NCI-H1694 (cell line): Measurements from ENCODE around the gene PSMD11.
"Not testable (repeated sequence)": the region's sequence is repeated elsewhere in the genome, so short reads cannot be mapped to it uniquely, and the experiment has no call there.

Source experiments
- DNase-seq: peaks from one replicate; lab custom pipeline; 2025; lab: John Stamatoyannopoulos, UW

Gene PSMD11

GRCh38 chr17:32514606-32515005 lies 70.3 kb downstream of the PSMD11 start:
- no peak for DNase-seq

GRCh38 chr17:32515677-32516383 lies 71.5 kb downstream of the PSMD11 start:
- DNase-seq: no peak

- DNase-seq: no peak
Observed at GRCh38 chr17:32516450-32516849, 72.1 kb downstream of the PSMD11 start.

- no peak for DNase-seq
Observed at GRCh38 chr17:32516940-32517701, 72.8 kb downstream of the PSMD11 start.

GRCh38 chr17:32517982-32518381 lies 73.7 kb downstream of the PSMD11 start:
- DNase-seq: no peak

GRCh38 chr17:32518646-32519227 lies 74.4 kb downstream of the PSMD11 start:
- DNase-seq: no peak

GRCh38 chr17:32519228-32520103 lies 75.2 kb downstream of the PSMD11 start:
- DNase-seq: peak; percentile 33

GRCh38 chr17:32520104-32520701 lies 75.9 kb downstream of the PSMD11 start:
- DNase-seq: no peak

GRCh38 chr17:32520737-32521404 lies 76.6 kb downstream of the PSMD11 start:
- no peak for DNase-seq

GRCh38 chr17:32523017-32523680 lies 78.8 kb downstream of the PSMD11 start:
- no peak for DNase-seq

- no peak for DNase-seq
Observed at GRCh38 chr17:32523827-32524552, 79.7 kb downstream of the PSMD11 start.

- not testable (repeated sequence) for DNase-seq
Observed at GRCh38 chr17:32524553-32524880, 80.2 kb downstream of the PSMD11 start.

GRCh38 chr17:32525122-32525521 lies 80.8 kb downstream of the PSMD11 start:
- no peak for DNase-seq

- no peak for DNase-seq
Observed at GRCh38 chr17:32527146-32527545, 82.8 kb downstream of the PSMD11 start.

GRCh38 chr17:32528825-32529224 lies 84.5 kb downstream of the PSMD11 start:
- no peak for DNase-seq

GRCh38 chr17:32529604-32530003 lies 85.3 kb downstream of the PSMD11 start:
- DNase-seq: peak; percentile 38
